ENCODE results near the gene NAA25.
A peak's percentile ranks its signal among the peaks of the same experiment; 100 is the strongest.

NAA25 gene

GRCh38 chr12:111993292-111994150, 115.1 kb downstream of the NAA25 start:
- Mint-ChIP-seq H3K4me1 (peaks cover 41% of the 10 kb centered on the region), H3K36me3 (peaks cover 12% of the 10 kb centered on the region), H3K27ac (no peak overlapping the region), H3K4me3 (peak overlapping the region; percentile 77), H3K9me3 (no peaks in the 10 kb centered on the region), H3K27me3 (no peaks in the 10 kb centered on the region)
- peak; percentile 54 for ATAC-seq

- no peak overlapping the region for H3K27ac Mint-ChIP-seq
- no peak for ATAC-seq
- no peaks in the 10 kb centered on the region for H3K27me3 Mint-ChIP-seq
- no peak overlapping the region for H3K4me3 Mint-ChIP-seq
- peaks cover 18% of the 10 kb centered on the region for H3K36me3 Mint-ChIP-seq
- no peaks in the 10 kb centered on the region for H3K9me3 Mint-ChIP-seq
- H3K4me1 Mint-ChIP-seq = peaks cover 41% of the 10 kb centered on the region
Observed at GRCh38 chr12:111992464-111992863, 116.1 kb downstream of the NAA25 start.

- ATAC-seq = no peak
- Mint-ChIP-seq H3K27ac (no peak overlapping the region), H3K4me3 (no peak overlapping the region), H3K36me3 (peaks cover 19% of the 10 kb centered on the region), H3K27me3 (no peaks in the 10 kb centered on the region), H3K4me1 (peaks cover 41% of the 10 kb centered on the region), H3K9me3 (no peaks in the 10 kb centered on the region)
Observed at GRCh38 chr12:111991946-111992345, 116.6 kb downstream of the NAA25 start.

- H3K36me3 Mint-ChIP-seq = peaks cover 19% of the 10 kb centered on the region
- no peak for ATAC-seq
- H3K27ac Mint-ChIP-seq = no peak overlapping the region
- H3K4me3 Mint-ChIP-seq = no peak overlapping the region
- peaks cover 41% of the 10 kb centered on the region for H3K4me1 Mint-ChIP-seq
- H3K9me3 Mint-ChIP-seq = no peaks in the 10 kb centered on the region
- H3K27me3 Mint-ChIP-seq = no peaks in the 10 kb centered on the region
Observed at GRCh38 chr12:111991535-111991934, 117.0 kb downstream of the NAA25 start.

GRCh38 chr12:111984820-111985219, 123.8 kb downstream of the NAA25 start:
- no peak overlapping the region for H3K27ac Mint-ChIP-seq

GRCh38 chr12:111981987-111982386, 126.6 kb downstream of the NAA25 start:
- no peak for ATAC-seq
- peaks cover 31% of the 10 kb centered on the region for H3K36me3 Mint-ChIP-seq

More at GRCh38 chr12:111984820-111985219, 123.8 kb downstream of the NAA25 start:
- no peaks in the 10 kb centered on the region for H3K4me1 Mint-ChIP-seq
- H3K36me3 Mint-ChIP-seq = peaks cover 38% of the 10 kb centered on the region
- H3K4me3 Mint-ChIP-seq = no peak overlapping the region
- no peaks in the 10 kb centered on the region for H3K9me3 Mint-ChIP-seq
- no peak for ATAC-seq
- no peaks in the 10 kb centered on the region for H3K27me3 Mint-ChIP-seq

GRCh38 chr12:111980598-111980997, 128.0 kb downstream of the NAA25 start:
- no peaks in the 10 kb centered on the region for H3K9me3 Mint-ChIP-seq
- no peak for ATAC-seq
- H3K4me3 Mint-ChIP-seq = no peak overlapping the region
- no peak overlapping the region for H3K27ac Mint-ChIP-seq
- no peaks in the 10 kb centered on the region for H3K4me1 Mint-ChIP-seq
- no peaks in the 10 kb centered on the region for H3K27me3 Mint-ChIP-seq
- H3K36me3 Mint-ChIP-seq = peaks cover 31% of the 10 kb centered on the region

More at GRCh38 chr12:111981987-111982386, 126.6 kb downstream of the NAA25 start:
- H3K4me3 Mint-ChIP-seq = no peak overlapping the region
- no peak overlapping the region for H3K27ac Mint-ChIP-seq
- no peaks in the 10 kb centered on the region for H3K4me1 Mint-ChIP-seq
- no peaks in the 10 kb centered on the region for H3K27me3 Mint-ChIP-seq
- no peaks in the 10 kb centered on the region for H3K9me3 Mint-ChIP-seq

GRCh38 chr12:111978545-111978944, 130.0 kb downstream of the NAA25 start:
- ATAC-seq = no peak
- H3K27ac Mint-ChIP-seq = no peak overlapping the region
- no peaks in the 10 kb centered on the region for H3K4me1 Mint-ChIP-seq
- H3K4me3 Mint-ChIP-seq = no peak overlapping the region
- H3K9me3 Mint-ChIP-seq = no peaks in the 10 kb centered on the region
- peaks cover 28% of the 10 kb centered on the region for H3K36me3 Mint-ChIP-seq
- H3K27me3 Mint-ChIP-seq = no peaks in the 10 kb centered on the region

GRCh38 chr12:111976860-111977259, 131.7 kb downstream of the NAA25 start:
- no peak for ATAC-seq
- Mint-ChIP-seq H3K27ac (no peak overlapping the region), H3K36me3 (peaks cover 35% of the 10 kb centered on the region), H3K4me1 (no peaks in the 10 kb centered on the region), H3K27me3 (no peaks in the 10 kb centered on the region), H3K4me3 (no peak overlapping the region), H3K9me3 (no peaks in the 10 kb centered on the region)
